Mesodermal cell (in vitro differentiated cells): Measurements from ENCODE around the gene TPP1.

Experiments
- H3K27ac ChIP-seq: 2 replicates; pipeline ENCODE4 v1.7.0; 2013; ENCODE audit warnings: mild to moderate bottlenecking, low read depth, low read length, moderate library complexity; ENCODE audit not compliant: severe bottlenecking
- H3K36me3 ChIP-seq: 2 replicates; pipeline ENCODE4 v1.7.1; 2013; ENCODE audit warnings: mild to moderate bottlenecking, low read length, moderate library complexity; ENCODE audit not compliant: control insufficient read depth, insufficient read depth
- H3K4me1 ChIP-seq: one replicate; pipeline ENCODE4 v1.7.1; 2013; ENCODE audit warnings: mild to moderate bottlenecking, low read length; ENCODE audit not compliant: insufficient read depth, control insufficient read depth, poor library complexity, severe bottlenecking
- H3K4me3 ChIP-seq: 2 replicates; pipeline ENCODE4 v1.7.0; 2013; ENCODE audit warnings: low read length, control low read depth, mild to moderate bottlenecking; ENCODE audit not compliant: insufficient read depth, poor library complexity, severe bottlenecking; ENCODE audit errors: extremely low read depth
- H3K9me3 ChIP-seq: 2 replicates; pipeline ENCODE4 v1.7.1; 2013; ENCODE audit warnings: mild to moderate bottlenecking, low read length, moderate library complexity; ENCODE audit not compliant: control insufficient read depth
- WGBS, 2 experiments: methylation state at CpG; one replicate each; pipeline ENCODE4 v1.1.5; 2013; ENCODE audit warnings: missing lambda C conversion rate in 2 of 2; ENCODE audit not compliant: insufficient coverage in 2 of 2; 5-methylcytosine and 5-hydroxymethylcytosine counted together

Gene TPP1

DNA sequence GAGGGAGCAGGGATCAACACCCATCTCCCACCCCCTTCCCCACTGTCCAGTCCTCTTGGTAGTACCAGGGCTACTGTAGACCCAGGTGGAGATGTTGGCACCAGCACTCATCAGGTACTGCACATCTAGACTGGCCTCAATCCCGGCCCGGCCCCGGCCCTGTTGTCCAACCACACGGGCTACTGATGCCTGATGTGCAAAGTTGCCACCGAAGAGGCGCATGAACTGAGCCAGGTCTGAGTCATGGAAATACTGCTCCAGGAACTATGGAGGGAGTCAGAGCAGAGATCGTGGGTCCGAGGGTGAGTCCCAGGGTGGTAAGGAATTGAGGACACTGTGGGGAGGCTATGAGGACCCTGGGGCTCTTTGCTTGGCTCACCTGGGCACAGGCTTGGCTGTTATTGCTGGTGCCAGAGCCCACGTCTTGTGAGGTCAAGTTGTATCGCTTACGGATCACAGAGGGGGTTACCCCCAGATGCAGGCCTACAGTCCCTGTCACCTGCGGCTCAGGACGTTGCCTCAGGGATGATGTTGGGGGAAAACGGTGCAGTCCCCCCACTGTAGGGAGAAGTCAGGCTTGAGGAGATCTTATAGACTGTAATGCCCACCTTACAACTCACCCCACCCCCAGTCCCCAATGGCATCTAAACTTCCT lies 2.5 kb downstream of the TPP1 start:
- Histone ChIP-seq H3K4me3 (no peak overlapping the region), H3K36me3 (peaks cover 27% of the 10 kb centered on the region), H3K27ac (no peak overlapping the region), H3K4me1 (peaks cover 25% of the 10 kb centered on the region), H3K9me3 (no peaks in the 10 kb centered on the region)
- 93 to 94% methylated on average over 13 of the region's 14 CpGs for WGBS, 2 experiments

DNA sequence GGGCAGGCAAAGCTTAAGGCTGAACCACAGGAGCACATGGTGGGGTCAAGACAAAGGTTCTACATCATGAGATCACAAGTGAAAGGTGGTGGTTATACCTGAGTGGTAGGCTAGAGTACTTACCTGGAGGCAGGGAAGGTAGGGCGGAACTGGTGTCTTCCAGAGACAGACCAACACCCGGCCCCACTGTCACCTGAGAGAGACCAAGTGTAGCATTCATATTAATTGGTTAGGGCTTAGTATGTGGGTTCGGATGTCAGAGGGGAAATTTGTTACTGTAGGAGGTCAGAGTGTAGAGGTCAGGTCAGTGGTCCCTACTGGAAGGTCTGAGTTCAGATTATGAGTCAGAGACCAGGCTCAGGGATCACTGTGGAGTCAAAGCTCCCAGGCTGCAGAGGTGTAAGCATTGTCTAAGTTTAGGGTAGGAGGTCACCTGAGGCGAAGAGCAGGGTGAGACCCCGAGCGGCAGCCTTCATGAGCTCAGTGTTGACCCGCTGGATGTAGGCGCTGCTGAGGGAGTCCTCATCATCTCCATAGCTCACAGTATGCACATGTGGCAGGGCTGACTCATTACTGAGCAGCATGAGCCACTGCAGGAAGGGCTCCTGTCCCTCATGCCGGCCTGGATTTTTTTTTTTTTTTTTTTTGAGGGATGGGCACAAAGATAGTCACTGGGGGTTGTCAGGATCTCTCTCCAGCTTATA lies 3.2 kb downstream of the TPP1 start:
- WGBS, 2 experiments, result 86 to 91% methylated on average over 7 to 8 of the region's 9 CpGs
- no peak overlapping the region for H3K4me3 ChIP-seq
- H3K9me3 ChIP-seq, result no peaks in the 10 kb centered on the region
- H3K36me3 ChIP-seq, result peaks cover 33% of the 10 kb centered on the region
- no peak overlapping the region for H3K27ac ChIP-seq
- peaks cover 27% of the 10 kb centered on the region for H3K4me1 ChIP-seq

DNA sequence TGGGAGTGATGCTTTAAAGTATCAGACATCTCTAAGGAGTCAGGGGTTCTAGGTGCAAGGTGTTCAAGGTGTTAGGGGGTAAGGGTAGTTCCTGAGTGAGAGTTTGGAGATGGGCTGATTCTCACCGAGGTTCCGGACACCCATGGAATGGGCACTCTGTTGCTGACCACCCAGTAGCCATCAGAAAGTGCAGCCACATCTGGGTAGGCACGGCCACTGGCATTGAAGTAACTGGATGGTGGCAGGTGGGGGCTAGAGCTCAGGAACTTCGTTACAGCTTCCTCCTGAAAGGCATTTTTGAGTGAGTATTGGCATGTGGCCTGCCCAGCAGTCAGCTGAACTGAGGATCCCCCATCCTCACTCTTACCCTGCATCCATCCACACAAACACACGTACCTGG lies 4.2 kb downstream of the TPP1 start:
- Histone ChIP-seq H3K36me3 (peaks cover 43% of the 10 kb centered on the region), H3K4me3 (no peak overlapping the region), H3K4me1 (peaks cover 35% of the 10 kb centered on the region), H3K27ac (no peak overlapping the region), H3K9me3 (no peaks in the 10 kb centered on the region)
- WGBS, 2 experiments, result 100% methylated on average over 3 to 4 of the region's 5 CpGs

DNA sequence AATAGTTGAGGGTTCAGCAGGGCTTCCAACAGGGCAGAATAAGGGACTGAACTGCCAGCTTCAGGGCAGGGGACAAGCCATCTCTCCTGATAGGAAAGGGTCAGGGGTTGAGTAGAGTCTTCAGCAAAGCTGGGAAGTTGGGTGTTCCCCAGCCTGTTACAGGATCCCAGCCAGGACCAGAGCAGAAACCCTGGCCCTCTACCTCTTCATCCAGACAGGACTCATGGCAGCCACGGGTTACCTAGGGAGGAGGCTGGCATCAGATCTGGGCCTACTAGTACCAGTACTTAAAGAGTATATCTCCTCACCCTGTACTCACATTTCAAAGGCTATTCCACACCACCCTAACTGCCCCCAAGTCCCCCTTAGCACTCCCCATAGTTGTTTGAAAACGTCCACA lies 4.8 kb downstream of the TPP1 start:
- no peak overlapping the region for H3K27ac ChIP-seq
- H3K9me3 ChIP-seq, result no peaks in the 10 kb centered on the region
- no peak overlapping the region for H3K4me3 ChIP-seq
- H3K4me1 ChIP-seq, result peaks cover 35% of the 10 kb centered on the region
- WGBS, 2 experiments, result 95% methylated on average over 2 of the region's 2 CpGs; no CpG with 5 or more reads in 1 of the 2 experiments
- H3K36me3 ChIP-seq, result peaks cover 49% of the 10 kb centered on the region

DNA sequence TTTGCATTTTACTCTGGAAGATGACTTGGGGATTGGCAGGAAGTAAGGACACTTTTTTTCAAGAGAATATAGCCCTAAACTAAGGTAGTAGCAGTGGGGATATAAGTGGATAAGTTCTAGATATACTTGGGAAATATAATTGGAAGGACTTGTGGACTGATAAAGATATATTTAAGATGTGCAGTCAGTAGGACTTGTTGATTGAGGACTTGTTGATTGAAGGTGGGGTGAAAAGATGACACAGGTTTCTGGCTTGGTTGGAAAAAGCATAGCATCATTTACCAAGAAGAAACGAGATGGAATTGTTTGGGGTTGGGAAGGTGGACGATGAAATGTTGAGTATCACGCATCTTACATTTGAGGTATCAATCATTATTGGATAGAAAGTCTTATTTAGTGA lies 5.7 kb downstream of the TPP1 start:
- H3K9me3 ChIP-seq, result no peaks in the 10 kb centered on the region
- peaks cover 58% of the 10 kb centered on the region for H3K36me3 ChIP-seq
- H3K27ac ChIP-seq, result peak overlapping the region; percentile 98
- WGBS, 2 experiments, result 85 to 97% methylated on average over 3 of the region's 3 CpGs
- peaks cover 42% of the 10 kb centered on the region for H3K4me1 ChIP-seq
- no peak overlapping the region for H3K4me3 ChIP-seq

DNA sequence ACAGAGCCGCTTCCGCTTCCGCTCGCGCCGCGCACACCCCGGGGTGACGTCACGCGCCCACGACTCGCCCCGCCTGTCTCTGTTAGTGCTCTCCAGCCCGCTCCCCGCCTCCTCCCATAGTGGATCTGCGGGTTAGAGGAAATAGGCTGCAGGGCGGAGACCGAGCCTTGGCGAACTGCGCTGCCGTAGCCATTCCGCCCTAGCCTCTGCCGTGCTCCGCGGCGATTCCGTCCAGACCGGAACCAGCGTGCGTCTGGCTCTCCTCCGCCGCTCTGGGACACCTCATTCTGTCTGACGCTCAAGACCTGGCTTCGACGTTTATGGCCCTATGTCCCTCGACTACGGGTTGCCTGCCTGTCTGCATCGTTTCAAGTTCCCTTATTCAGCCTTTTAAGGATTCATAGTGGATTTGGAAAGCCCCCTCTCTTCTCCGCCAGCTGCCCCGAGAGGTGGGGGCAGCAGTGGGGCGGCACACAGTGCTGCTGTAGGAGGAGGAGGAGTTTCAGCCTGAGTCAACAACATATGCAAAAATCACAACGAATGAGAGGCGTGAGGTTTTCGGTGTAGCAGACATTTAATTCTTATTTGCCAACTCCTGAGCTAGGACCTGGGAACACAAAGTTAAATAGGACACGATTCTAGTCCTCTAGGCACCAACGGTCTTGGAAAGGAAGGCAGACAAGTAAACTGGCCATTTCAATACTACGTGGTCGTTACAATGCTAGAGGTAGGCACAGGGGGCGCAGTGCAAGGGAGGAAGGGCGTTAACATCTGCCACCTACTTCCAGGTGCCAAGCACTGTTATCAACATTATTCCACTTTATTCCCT lies 6.8 kb downstream of the TPP1 start, which contains the start of gene TAF10:
Gene TAF10 (minus strand): TSS at position 4 of the 829 bp plus-strand sequence. CDS start 27 bp downstream, outside the sequence.
- H3K27ac ChIP-seq, result peak within 1 kb of the TSS; percentile 98
- H3K9me3 ChIP-seq, result no peaks in the 10 kb centered on the region
- peaks cover 69% of the 10 kb centered on the region for H3K36me3 ChIP-seq
- H3K4me1 ChIP-seq, result peaks cover 42% of the 10 kb centered on the region
- 0 to 2% methylated on average over 34 to 42 of the region's 51 CpGs for WGBS, 2 experiments
- H3K4me3 ChIP-seq, result peak within 1 kb of the TSS; percentile 63

DNA sequence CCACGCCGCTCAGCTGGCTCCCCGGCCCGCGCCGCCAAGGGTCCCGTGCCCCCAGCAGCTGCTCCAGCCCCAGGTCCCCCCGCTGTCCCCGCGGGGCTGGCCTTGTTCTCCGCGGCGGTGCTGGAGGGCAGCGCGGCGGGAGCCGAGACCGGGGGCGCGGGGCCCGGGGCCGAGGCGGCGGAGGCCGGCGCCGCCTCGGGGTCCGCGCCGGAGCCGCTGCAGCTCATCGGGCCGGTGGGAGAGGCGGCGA lies 7.3 kb downstream of the TPP1 start:
- Histone ChIP-seq H3K4me3 (peak overlapping the region; percentile 63), H3K9me3 (no peaks in the 10 kb centered on the region), H3K27ac (peak overlapping the region; percentile 72), H3K4me1 (peaks cover 40% of the 10 kb centered on the region), H3K36me3 (peaks cover 70% of the 10 kb centered on the region)
- 0% methylated on average over 6 to 21 of the region's 36 CpGs for WGBS, 2 experiments

DNA sequence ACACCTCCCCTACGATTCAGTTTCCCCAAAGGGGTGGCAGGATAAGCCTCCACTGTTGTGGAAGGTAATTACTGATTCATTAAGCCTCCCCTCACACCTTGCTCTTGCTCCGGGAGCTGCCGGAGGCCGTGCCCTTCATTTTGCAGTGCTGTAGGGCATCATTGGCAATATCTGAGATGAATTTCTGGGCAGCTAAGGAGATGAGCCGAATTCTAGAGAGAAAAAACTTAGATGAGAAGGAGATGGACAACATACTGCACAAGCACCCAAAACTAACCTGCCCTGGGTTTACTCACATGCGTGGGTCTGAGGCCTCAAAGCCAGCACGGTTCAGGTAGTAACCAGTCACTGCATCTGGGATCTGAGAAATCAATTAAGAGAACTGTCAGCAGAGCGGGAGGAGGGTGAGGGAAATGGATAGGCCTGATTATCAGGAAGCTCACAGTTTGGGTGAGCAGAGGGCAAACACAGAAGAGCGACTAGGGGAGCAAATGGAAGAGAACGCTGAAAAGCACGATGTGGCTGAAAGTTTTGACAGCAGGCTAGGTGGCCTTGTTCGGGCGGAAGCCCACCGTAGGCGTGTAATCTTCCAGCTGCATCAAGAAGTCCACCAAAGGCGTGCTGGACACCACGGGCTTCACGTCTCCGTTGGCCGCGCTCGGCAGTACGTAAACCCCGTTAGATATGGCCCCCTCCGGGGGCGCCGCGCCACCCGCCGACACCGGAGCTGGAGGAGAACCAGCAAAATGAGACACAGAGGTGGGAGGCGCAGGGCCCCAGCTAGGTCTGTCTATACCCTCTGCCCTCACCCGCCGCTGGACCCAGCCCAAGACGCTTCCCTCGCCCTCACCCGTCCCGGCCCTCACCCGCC lies 7.9 kb downstream of the TPP1 start:
- Histone ChIP-seq H3K4me1 (peaks cover 43% of the 10 kb centered on the region), H3K27ac (peak overlapping the region; percentile 72), H3K4me3 (peak overlapping the region; percentile 63), H3K36me3 (peaks cover 66% of the 10 kb centered on the region), H3K9me3 (no peaks in the 10 kb centered on the region)
- WGBS, 2 experiments, result 9 to 14% methylated on average over 34 to 37 of the region's 39 CpGs

DNA sequence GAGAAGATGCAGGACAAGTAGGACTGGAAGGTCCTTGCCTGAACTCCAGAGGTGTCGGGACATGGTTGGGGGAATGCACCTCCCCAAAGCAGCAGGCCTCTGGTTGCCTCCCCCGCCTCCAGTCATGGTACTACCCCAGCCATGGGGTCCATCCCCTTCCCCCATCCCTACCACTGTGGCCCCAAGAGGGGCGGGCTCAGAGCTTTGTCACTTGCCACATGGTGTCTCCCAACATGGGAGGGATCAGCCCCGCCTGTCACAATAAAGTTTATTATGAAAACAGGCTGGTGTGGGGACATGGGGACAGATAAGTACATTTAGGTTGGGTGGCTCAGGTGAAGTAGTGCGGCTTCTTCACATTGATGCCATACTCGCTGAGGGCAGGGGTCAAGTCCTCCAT lies 8.6 kb downstream of the TPP1 start:
- peaks cover 50% of the 10 kb centered on the region for H3K4me1 ChIP-seq
- H3K9me3 ChIP-seq, result no peaks in the 10 kb centered on the region
- peak overlapping the region; percentile 63 for H3K4me3 ChIP-seq
- H3K27ac ChIP-seq, result no peak overlapping the region
- H3K36me3 ChIP-seq, result peaks cover 68% of the 10 kb centered on the region
- WGBS, 2 experiments, result 80 to 94% methylated on average over 4 to 6 of the region's 6 CpGs

DNA sequence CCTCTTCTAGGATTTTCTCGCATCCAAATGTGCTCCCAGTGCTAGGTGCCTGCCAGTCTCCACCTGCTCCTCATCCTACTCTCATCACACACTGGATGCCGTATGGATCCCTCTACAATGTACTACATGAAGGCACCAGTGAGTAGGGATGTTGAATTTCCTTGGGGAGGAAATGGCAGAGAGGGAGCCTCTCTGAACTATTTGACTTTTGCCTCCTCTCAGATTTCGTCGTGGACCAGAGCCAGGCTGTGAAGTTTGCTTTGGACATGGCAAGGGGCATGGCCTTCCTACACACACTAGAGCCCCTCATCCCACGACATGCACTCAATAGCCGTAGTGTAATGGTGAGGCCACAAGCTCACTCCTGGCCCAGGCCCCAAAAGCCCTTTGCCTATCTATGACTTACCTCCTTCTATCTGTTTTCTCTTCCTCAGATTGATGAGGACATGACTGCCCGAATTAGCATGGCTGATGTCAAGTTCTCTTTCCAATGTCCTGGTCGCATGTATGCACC lies 9.7 kb downstream of the TPP1 start:
- WGBS, 2 experiments, result 87 to 95% methylated on average over 6 of the region's 8 CpGs
- Histone ChIP-seq H3K27ac (no peak overlapping the region), H3K9me3 (no peaks in the 10 kb centered on the region), H3K4me1 (peaks cover 53% of the 10 kb centered on the region), H3K4me3 (no peak overlapping the region), H3K36me3 (peaks cover 66% of the 10 kb centered on the region)
